ENCODE results near the gene TRIM15.
"Not testable (repeated sequence)": the region's sequence is repeated elsewhere in the genome, so short reads cannot be mapped to it uniquely, and the experiment has no call there.

Gene TRIM15

GRCh38 chr6:30163090-30163917 lies at the start of gene TRIM15:
Gene TRIM15 (plus strand): TSS chr6:30163546. CDS start chr6:30163685, 139 bp downstream.
- DNase-seq (ENCODE audit: low read depth): no peak
- H3K36me3 ChIP-seq (ENCODE audit: control insufficient read depth, insufficient read depth, low read length, severe bottlenecking): no peaks in the 10 kb centered on the region

GRCh38 chr6:30113841-30114240 lies 49.5 kb upstream of the TRIM15 start:
- H3K27me3 ChIP-seq (replicated peaks; ENCODE audit: control insufficient read depth, insufficient read depth, low read length): peaks cover 49% of the 10 kb centered on the region
- DNase-seq (ENCODE audit: low read depth): no peak
- no peaks in the 10 kb centered on the region for H3K36me3 ChIP-seq (ENCODE audit: control insufficient read depth, insufficient read depth, low read length, severe bottlenecking)
- no peak overlapping the region for H3K4me3 ChIP-seq (ENCODE audit: low read length)
- H3K9ac ChIP-seq (ENCODE audit: low read length): no peak overlapping the region
- no peaks in the 10 kb centered on the region for H3K4me1 ChIP-seq (ENCODE audit: control insufficient read depth, insufficient read depth, low read length)
- H3K9me3 ChIP-seq (ENCODE audit: control insufficient read depth, low read length): no peaks in the 10 kb centered on the region

More at GRCh38 chr6:30163090-30163917, at the start of gene TRIM15:
- H3K9ac ChIP-seq (ENCODE audit: low read length): no peak within 1 kb of the TSS
- H3K4me1 ChIP-seq (ENCODE audit: control insufficient read depth, insufficient read depth, low read length): no peaks in the 10 kb centered on the region
- H3K4me3 ChIP-seq (ENCODE audit: low read length): no peak within 1 kb of the TSS
- peaks cover 27% of the 10 kb centered on the region for H3K27me3 ChIP-seq (replicated peaks; ENCODE audit: control insufficient read depth, insufficient read depth, low read length)
- H3K9me3 ChIP-seq (ENCODE audit: control insufficient read depth, low read length): no peaks in the 10 kb centered on the region

GRCh38 chr6:30116724-30117123 lies 46.6 kb upstream of the TRIM15 start:
- H3K36me3 ChIP-seq (ENCODE audit: control insufficient read depth, insufficient read depth, low read length, severe bottlenecking): no peaks in the 10 kb centered on the region
- no peaks in the 10 kb centered on the region for H3K4me1 ChIP-seq (ENCODE audit: control insufficient read depth, insufficient read depth, low read length)
- peaks cover 28% of the 10 kb centered on the region for H3K27me3 ChIP-seq (replicated peaks; ENCODE audit: control insufficient read depth, insufficient read depth, low read length)
- no peak overlapping the region for H3K4me3 ChIP-seq (ENCODE audit: low read length)
- no peak for DNase-seq (ENCODE audit: low read depth)
- H3K9ac ChIP-seq (ENCODE audit: low read length): no peak overlapping the region
- no peaks in the 10 kb centered on the region for H3K9me3 ChIP-seq (ENCODE audit: control insufficient read depth, low read length)

DNA sequence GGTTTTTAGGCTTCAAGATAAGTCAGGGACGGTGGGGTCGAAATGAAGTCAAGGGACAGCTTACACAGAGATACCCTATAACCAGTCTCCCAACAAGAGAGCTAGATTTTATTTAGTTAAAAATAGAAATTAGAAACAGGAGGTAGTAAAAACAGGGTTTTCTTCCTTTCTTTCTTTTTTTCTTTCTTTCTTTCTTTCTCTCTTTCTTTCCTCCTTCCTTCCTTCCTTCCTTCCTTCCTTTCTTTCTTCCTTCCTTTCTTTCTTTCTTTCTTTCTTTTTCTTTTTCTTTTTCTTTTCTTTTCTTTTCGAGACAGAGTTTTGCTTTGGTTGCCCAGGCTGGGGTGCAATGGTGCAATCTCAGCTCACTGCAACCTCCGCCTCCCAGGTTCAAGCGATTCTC lies 44.7 kb upstream of the TRIM15 start:
- not testable (repeated sequence) for DNase-seq (ENCODE audit: low read depth); H3K9ac ChIP-seq (ENCODE audit: low read length); H3K4me1 ChIP-seq (ENCODE audit: control insufficient read depth, insufficient read depth, low read length); H3K36me3 ChIP-seq (ENCODE audit: control insufficient read depth, insufficient read depth, low read length, severe bottlenecking); H3K4me3 ChIP-seq (ENCODE audit: low read length); H3K27me3 ChIP-seq (replicated peaks; ENCODE audit: control insufficient read depth, insufficient read depth, low read length); H3K9me3 ChIP-seq (ENCODE audit: control insufficient read depth, low read length)

GRCh38 chr6:30121446-30122366 lies 41.6 kb upstream of the TRIM15 start:
- no peak for DNase-seq (ENCODE audit: low read depth)
- H3K27me3 ChIP-seq (replicated peaks; ENCODE audit: control insufficient read depth, insufficient read depth, low read length): no peaks in the 10 kb centered on the region
- no peaks in the 10 kb centered on the region for H3K36me3 ChIP-seq (ENCODE audit: control insufficient read depth, insufficient read depth, low read length, severe bottlenecking)
- H3K4me3 ChIP-seq (ENCODE audit: low read length): no peak overlapping the region
- H3K9ac ChIP-seq (ENCODE audit: low read length): no peak overlapping the region
- H3K4me1 ChIP-seq (ENCODE audit: control insufficient read depth, insufficient read depth, low read length): peaks cover 8% of the 10 kb centered on the region
- H3K9me3 ChIP-seq (ENCODE audit: control insufficient read depth, low read length): no peaks in the 10 kb centered on the region

DNA sequence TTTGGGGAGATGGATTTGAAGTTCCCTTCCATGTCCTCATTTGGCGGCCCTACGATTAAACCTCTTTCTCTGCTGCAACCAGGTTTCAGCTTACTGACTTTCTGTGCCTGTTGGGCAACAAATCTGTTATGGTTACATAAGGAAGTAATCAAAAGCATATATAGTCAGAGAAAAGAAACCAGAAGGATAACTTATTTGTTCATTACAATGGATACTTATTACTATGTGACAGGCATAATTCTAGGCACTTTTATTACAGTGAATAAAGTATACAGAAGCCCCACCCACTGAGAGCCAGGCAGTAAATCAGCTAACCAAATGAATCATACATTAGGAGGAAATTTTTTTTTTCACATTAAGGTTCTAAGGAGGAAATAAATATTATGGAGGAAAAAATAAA lies 40.8 kb upstream of the TRIM15 start:
- no peak overlapping the region for H3K9ac ChIP-seq (ENCODE audit: low read length)
- no peak overlapping the region for H3K4me3 ChIP-seq (ENCODE audit: low read length)
- peaks cover 6% of the 10 kb centered on the region for H3K27me3 ChIP-seq (replicated peaks; ENCODE audit: control insufficient read depth, insufficient read depth, low read length)
- H3K36me3 ChIP-seq (ENCODE audit: control insufficient read depth, insufficient read depth, low read length, severe bottlenecking): no peaks in the 10 kb centered on the region
- DNase-seq (ENCODE audit: low read depth): peak; percentile 45
- peaks cover 12% of the 10 kb centered on the region for H3K4me1 ChIP-seq (ENCODE audit: control insufficient read depth, insufficient read depth, low read length)
- H3K9me3 ChIP-seq (ENCODE audit: control insufficient read depth, low read length): no peaks in the 10 kb centered on the region

DNA sequence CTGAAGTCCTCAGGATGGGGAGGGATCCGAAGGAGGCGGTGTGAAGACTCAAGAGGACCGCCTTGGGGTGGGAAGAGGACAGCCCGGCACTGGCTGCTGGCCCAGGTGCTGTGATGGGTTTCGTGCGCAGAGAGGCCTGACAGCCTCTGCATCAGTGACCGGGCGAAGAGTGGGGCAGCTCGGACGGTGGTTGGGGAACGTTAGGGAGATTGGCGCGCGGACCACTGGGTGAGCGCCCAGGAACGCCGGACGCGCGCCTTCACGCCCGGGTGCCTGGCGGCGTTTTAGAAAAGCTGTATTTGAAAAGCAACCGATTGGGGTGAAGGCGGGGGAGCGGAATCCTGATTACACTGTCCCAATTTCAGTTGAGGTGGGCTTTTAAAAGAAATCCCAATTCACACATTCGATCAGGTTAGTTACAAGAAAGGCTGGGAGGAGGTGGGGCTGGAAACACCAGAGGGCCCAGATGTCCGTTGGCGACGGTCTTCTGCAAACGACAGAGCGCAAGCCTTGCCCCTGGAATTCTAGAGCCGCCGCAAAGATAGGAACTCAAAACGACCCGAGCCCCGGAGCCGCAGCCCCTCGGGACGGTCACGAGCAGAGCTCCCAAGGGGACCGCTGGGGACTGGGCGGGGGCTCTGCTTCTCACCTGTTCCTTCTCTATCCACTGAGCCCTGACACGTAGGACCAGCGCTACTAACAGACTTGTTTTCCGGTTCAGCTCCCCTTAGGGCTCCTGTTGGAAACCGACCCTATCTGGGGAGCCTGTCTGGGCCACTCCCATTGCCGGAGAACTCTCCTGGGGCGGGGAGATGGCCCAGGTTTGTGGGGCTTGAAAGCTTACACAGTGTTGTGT lies 35.9 kb upstream of the TRIM15 start:
- Histone ChIP-seq H3K27me3 (replicated peaks; ENCODE audit: control insufficient read depth, insufficient read depth, low read length) (peaks cover 40% of the 10 kb centered on the region), H3K4me3 (ENCODE audit: low read length) (peak overlapping the region; percentile 31), H3K36me3 (ENCODE audit: control insufficient read depth, insufficient read depth, low read length, severe bottlenecking) (no peaks in the 10 kb centered on the region), H3K4me1 (ENCODE audit: control insufficient read depth, insufficient read depth, low read length) (peaks cover 22% of the 10 kb centered on the region), H3K9ac (ENCODE audit: low read length) (no peak overlapping the region), H3K9me3 (ENCODE audit: control insufficient read depth, low read length) (no peaks in the 10 kb centered on the region)
- no peak for DNase-seq (ENCODE audit: low read depth)

DNA sequence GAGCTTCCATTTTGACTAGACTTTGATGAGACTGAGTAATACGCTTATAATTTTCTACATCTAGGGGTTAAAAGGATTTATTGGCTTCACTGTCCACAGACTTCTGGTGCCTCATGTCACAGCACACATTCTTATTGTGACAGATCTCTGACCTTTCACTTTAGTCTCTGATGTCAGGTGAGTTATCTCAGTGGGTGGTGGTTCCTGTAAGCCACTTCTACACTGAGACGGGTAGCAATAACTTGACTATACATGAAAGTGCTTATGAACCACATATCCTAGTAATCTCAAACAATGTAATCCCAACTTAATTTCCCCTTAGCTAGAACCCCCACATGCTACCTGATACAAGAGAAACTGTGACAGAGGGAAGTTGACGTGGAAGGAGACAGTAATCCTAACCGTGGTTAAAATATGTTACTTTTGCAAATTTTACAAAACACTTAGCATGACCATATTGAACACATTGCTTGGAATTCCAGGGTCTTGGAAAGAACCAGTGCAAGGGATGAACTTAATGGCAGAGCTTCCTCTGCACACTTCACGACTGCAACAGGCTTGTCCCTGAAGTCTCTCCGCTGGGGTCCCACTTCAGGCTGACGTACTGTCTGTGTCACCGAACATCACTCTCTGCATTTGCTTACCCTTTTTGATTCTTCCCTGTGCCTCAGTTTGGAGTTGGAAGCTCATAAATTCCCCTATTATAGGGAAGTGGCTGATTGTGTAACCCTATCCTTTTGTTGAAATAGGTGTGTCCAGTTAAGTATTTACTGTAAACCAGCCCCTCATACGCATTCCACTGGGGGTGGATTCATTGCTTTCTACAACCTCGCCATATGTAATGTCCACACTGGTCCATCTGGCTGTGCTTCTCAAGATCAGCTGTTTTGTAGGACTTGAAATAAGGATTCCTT lies 33.8 kb upstream of the TRIM15 start:
- DNase-seq (ENCODE audit: low read depth): no peak
- H3K4me3 ChIP-seq (ENCODE audit: low read length): no peak overlapping the region
- peaks cover 43% of the 10 kb centered on the region for H3K27me3 ChIP-seq (replicated peaks; ENCODE audit: control insufficient read depth, insufficient read depth, low read length)
- no peaks in the 10 kb centered on the region for H3K36me3 ChIP-seq (ENCODE audit: control insufficient read depth, insufficient read depth, low read length, severe bottlenecking)
- no peaks in the 10 kb centered on the region for H3K9me3 ChIP-seq (ENCODE audit: control insufficient read depth, low read length)
- H3K4me1 ChIP-seq (ENCODE audit: control insufficient read depth, insufficient read depth, low read length): peaks cover 14% of the 10 kb centered on the region
- no peak overlapping the region for H3K9ac ChIP-seq (ENCODE audit: low read length)

- Histone ChIP-seq H3K4me1 (ENCODE audit: control insufficient read depth, insufficient read depth, low read length) (peaks cover 14% of the 10 kb centered on the region), H3K4me3 (ENCODE audit: low read length) (no peak overlapping the region), H3K36me3 (ENCODE audit: control insufficient read depth, insufficient read depth, low read length, severe bottlenecking) (no peaks in the 10 kb centered on the region), H3K9ac (ENCODE audit: low read length) (no peak overlapping the region), H3K27me3 (replicated peaks; ENCODE audit: control insufficient read depth, insufficient read depth, low read length) (peaks cover 43% of the 10 kb centered on the region), H3K9me3 (ENCODE audit: control insufficient read depth, low read length) (no peaks in the 10 kb centered on the region)
- no peak for DNase-seq (ENCODE audit: low read depth)
Measured at GRCh38 chr6:30130179-30130679, 33.1 kb upstream of the TRIM15 start.

All from adipocyte (in vitro differentiated cells).